CD4-positive, alpha-beta T cell treated with Interleukin-17A for 1 hour (primary cell): ENCODE data around the gene ALDH1A1.

Experiments
- DNase-seq: peaks from one replicate; pipeline ENCODE4 v3.0.0-alpha.2; 2020

Gene ALDH1A1

DNA sequence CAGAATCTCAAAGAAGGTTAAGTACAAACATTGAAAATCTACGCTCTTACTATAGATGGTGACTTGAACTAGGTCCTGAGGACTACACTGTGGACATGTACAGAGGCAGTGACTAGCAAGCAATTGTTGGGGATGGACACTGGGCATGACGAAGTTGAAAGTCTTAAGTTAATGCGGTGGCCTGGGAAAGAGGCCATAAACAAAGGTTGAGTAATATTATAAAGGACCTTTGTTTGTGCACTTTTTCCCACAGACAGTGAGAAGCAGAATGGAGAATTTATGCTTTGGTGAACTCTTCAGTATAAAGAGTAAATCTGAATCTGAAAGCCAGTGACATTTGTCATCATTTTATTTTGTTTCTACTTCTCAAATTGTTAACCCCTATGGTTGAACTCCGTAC is 15.3 kb downstream of the ALDH1A1 start:
- no peak for DNase-seq

GRCh38 chr9:72936679-72937078 is 16.2 kb downstream of the ALDH1A1 start:
- no peak for DNase-seq

GRCh38 chr9:72936266-72936665 is 16.6 kb downstream of the ALDH1A1 start:
- DNase-seq, result no peak

DNA sequence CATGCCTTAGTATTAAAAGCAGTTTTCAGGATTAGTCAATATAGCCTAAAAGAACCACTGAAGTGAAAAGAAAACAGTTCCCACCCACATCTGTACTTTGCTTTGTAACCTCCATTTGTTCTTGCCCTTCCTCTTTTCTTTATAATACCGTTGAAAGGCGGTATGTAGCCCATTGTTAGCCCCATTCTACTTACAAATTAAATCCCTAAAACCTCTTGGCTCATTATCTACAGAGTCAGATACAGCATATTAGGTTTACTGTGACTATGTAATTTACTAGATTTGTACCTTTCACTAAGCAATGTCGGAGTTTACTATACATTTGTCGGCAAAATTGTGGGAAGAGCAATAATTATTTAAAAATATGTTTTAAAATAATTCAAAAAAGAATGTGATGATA is 17.3 kb downstream of the ALDH1A1 start:
- DNase-seq, result no peak

DNA sequence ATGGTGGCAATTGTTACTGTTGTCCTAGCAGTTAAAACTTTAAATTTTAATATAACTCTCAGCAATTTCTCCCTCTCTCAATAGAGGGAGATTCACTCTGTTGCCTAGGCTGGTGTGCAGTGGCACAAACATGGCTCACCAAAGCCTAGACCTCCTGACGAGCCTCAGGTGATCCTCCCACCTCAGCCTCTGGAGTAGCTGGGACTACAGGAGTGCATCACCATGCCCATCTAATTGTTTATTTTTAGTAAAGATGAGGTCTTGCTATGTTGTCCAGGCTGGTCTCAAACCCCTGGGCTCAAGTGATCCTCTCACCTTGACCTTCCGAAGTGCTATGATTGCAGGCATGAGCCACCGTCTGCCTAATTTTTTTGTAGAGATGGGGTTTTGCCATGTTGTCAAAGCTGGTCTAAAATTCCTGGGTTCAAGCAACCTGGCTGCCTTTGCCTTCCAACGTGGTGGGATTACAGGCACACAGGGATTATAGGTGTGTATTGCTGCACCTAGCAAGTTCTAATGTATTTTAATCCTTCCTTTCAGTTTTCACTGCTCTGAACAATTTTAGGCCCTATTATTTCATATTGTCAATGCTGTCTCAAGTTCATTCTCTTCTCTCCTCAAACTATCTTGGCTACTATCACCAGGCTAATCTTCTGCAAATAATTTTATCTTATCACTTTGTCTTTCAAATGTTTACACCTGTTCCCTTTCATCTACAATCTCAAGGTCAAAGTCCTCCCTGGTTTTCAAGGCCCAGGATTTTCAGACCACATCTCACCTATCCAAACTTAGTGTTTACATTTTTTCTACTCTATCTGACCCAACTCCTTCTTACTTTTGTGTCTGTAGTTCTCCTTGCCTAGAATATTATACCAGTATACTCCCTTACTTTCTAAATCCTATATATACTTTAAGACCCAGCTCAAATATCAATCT is 18.9 kb downstream of the ALDH1A1 start:
- no peak for DNase-seq

GRCh38 chr9:72932619-72933018 is 20.2 kb downstream of the ALDH1A1 start:
- no peak for DNase-seq

GRCh38 chr9:72931897-72932296 is 21.0 kb downstream of the ALDH1A1 start:
- DNase-seq, result no peak

- DNase-seq, result no peak
Observed at GRCh38 chr9:72931437-72931836, 21.4 kb downstream of the ALDH1A1 start.

DNA sequence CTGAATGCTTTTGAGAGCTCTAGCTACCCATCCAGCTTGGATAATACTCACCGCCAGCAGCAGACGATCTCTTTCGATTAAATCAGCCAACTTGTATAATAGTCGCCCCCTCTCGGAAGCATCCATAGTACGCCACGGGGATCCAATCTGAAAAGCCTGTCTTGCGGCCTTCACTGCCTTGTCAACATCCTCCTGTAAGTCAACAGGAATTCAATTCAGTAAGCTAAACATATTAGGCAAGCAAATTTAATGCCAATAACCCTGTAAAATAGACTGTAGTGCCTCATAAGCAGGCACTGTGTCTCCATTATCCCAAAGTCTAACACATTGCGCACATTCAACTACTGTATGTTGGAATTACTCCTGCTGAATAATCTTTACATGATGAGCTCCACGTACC is 22.0 kb downstream of the ALDH1A1 start:
- DNase-seq, result no peak

DNA sequence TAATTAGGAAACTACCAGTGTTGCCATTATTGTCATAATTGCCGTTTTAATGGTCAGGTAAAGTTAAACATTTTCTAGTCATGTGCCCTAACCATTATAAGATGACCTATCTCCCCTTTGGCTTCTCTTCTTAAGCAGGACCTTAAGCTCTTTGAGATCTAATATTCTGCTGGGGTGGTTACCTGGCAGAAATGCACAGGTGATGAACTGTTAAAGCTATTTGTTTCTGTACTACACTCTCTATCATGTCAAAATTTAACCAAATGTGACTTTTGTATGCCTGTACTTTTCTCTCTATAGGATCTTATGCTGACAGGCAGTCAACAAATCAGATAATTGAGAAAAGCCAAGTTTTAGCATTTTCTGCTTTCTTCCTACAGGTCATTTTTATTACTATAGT is 23.3 kb downstream of the ALDH1A1 start:
- no peak for DNase-seq

- no peak for DNase-seq
Observed at GRCh38 chr9:72928042-72928507, 24.8 kb downstream of the ALDH1A1 start.

GRCh38 chr9:72926506-72926905 is 26.3 kb downstream of the ALDH1A1 start:
- no peak for DNase-seq

DNA sequence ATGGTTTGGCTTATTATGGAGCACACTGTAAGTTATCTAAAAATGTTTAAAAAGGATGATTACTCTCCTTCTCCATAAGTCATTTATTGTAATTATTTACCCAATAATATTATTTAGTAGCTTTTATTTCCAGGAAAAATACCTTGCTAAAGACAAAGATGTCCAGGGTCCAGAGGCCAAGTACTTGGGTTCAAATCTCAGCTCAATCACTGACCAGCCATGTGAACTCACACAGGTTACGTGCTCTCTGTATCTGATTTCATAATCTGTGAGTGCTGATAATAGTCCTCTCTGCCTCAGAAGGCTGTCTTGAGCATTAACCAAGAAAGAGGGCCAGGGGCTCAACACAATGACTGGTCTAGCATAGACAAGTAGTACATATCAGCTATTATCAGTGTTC is 27.0 kb downstream of the ALDH1A1 start:
- no peak for DNase-seq

DNA sequence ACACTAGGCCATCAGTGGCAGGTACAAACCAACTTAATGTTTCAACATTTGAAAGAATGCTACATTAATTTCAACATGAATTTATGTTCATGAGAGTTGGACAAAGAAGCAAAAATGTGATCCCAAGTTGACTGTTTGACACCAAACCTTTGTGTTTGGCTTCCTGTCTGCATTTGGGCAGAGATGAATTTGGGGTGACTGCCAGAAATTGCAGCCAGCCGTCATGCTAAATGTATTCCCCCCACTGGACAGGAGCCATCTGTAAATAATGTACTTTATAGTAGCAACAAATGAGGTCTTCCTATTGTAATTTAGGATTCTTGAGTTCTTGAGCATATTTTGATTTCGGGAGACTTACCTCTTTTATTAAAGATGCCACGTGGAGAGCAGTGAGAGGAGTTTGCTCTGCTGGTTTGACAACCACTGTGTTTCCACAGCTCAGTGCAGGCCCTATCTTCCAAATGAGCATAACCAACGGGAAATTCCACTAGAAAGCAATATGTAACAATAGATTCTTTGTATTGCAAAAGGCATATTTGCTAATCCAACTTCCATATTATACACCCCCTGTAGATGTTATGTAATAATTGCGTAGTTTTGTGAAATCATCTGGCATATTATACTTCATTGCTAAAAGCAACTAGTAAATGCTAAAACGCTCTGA is 27.6 kb downstream of the ALDH1A1 start:
- DNase-seq, result no peak

DNA sequence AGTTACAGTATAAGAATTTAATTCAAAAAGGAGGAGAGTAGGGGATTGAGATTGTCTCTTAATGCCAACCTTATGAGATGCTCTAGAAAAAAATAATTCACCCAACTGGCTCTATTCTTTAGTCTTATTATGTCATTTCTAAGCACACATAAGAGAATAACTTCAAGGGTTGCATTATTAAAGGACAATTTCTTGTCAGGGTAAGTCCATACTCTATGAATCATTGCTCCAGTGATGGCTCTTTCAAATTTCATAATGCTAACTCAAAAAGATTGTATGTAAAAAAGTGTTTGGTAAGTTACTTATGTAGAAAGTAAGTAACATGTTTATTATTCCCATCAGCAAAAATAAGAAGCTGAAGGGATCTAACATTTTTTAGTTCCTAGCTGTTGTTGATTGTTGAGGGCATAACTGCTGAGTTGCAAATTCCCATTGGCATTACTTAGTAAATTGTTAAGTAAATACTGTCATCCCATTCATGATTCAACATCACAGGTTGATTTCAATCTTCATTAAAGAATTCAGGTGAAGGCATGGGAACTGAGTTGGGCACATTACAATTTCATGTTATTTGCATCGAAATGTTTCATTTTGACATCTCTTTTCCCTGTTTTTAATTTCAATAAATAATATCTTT is 28.6 kb downstream of the ALDH1A1 start:
- DNase-seq, result no peak

- DNase-seq, result no peak
Observed at GRCh38 chr9:72923077-72923476, 29.8 kb downstream of the ALDH1A1 start.

DNA sequence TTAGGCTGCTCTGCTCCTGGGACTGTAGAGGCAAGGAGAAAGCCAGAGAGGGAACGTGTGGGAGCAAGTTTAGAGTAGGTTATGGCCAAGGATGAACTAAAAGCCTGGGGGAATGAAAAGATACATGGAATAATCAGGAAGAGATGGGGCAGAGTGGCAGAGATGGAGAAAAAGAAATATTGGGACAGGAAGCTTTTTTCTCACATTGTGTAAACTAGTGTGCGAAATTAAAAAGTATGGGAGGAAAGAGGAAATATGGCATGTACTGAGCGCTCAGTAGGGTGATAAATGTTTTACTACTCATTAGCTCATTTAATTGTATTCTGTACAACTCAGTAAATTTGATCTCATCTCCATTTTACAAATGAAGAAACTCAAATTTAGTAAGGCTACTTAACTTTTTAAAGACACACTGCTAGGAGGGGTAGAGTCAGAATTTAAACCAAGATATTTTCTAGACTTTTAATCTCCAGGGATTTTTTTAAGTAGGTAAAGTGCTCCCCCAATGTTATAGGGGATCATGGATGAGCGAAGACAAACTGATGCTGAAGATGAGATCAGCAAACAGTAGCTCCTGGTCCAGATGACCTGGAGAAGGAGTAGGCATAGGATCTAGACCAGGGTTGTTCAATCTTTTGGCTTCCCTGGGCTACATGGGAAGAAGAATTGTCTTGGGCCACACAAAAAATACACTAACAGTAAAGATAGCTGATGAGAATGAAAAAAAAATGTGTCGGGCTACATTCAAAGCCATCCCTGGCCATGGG is 30.8 kb downstream of the ALDH1A1 start:
- DNase-seq, result no peak

DNA sequence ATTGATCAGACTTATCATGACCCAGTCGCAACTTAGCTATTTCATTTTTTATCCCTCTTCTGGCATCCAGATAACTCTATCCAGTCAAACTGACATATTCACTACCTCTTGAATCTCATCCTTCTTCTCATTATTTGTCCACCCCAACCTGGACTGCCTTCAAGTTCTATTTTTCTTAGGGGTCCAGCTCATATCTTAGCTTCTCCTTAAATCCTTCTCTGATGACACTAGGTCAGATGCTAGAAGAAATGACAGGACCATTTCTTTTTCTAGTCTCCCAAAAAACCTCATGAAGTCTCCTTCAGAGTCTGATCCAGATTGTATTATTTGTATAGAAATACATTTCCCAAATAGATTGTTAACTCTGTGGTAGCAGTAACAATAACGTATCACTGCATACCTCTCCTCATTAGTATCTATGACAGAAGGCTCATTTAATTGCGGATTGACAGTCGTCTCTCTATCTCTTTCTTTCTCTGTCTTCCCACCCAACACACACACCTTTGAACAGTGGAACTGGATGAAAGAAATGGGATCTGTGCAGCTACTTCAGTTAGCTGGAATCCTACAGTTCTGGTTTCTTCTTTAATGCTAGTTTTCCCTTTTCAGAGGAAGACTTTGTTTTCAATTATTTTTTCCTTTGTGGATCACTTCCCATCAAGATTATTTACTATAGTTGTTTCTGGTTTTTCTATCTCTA is 33.5 kb downstream of the ALDH1A1 start:
- no peak for DNase-seq

DNA sequence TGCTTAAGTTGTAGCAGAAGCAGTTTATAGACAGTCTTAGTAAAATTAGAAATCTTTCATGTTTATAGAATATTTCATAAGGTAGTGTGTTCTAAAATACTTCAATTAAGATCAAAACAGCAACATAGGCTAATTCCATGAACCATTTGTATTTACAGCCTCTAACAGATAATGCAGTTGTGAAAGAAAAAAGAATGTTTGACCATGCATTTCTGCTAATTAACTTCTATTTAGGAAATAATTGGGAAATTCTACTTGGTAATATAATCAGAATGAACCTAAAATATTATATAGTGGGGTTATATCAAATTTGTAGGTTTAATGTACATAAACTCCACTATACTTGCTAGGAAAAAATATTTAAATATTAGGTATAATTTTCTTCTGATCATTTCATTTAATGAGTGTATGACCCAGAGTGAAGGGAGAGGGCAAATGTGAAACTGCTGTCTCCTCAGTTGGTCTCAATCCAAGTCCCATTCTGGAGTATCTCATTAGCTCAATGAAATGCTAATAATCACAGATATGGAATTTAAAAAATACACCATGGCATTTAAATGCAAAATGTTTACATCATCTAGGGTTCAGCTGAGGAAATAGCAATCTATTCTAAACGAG is 34.9 kb downstream of the ALDH1A1 start:
- DNase-seq, result no peak

DNA sequence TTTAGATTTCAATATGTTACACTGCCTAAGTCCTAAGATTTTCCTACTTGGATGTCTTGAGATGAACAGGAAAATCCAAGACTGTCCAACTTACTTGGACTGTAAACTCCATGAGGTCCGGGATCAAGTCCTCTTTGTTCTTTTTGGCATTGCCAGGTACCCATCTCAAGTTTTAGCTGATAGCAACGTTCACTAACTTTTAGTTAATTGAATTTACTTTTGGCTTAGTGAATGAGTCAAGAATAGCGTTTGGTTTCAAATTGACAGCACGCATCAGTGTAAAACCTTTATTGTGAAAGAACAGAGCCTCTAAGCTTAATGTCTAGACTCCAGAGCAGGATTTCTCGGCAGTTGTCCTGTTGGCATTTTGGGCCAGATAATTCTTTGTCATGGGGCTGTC is 37.2 kb downstream of the ALDH1A1 start:
- DNase-seq, result no peak

DNA sequence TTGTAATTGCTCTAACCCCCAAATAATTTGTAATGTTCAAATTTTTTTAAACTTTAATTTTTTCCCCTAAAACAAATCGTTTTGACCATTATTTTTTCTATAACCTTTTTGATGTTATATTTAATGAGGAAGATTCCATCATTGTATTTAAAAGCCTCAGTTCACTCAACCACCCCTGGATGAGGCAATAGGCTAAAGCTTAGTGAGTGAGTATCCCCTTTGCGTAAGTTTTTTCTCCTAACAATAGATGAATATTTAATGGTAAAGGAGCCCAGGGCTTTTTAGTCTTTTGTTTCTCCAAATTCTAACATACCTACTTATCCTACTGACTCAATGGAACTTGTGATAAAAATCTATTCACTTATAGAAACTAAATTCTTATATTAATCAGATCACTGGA is 38.1 kb downstream of the ALDH1A1 start:
- DNase-seq, result no peak
